AG04450 (cell line): ENCODE results near the gene ARID1A. TPM values are rescaled to one million over a fixed set of nuclear protein-coding genes. Genes with fewer than 3 reads are reported as not detected.
A peak's percentile ranks its signal among the peaks of the same experiment; 100 is the strongest.

ENCODE experiments used
- CTCF ChIA-PET: fragments of 300-600, 350-600 bp; formaldehyde crosslinking; extraction: SDS; loops from one replicate; lab custom pipeline; 2022; ENCODE audit warnings: antibody characterized with exemption, inconsistent platforms; lab: Charles Lee
- POLR2A ChIA-PET: fragments of 350-600 bp; formaldehyde crosslinking; extraction: SDS; loops from one replicate; lab custom pipeline; 2021; ENCODE audit warnings: antibody characterized with exemption, inconsistent platforms; lab: Yijun Ruan, JAX
- DNase-seq: peaks from one replicate; pipeline ENCODE4 v3.0.0-alpha.2; 2011; ENCODE audit warnings: low read depth, low spot score
- H3K27ac ChIP-seq: one replicate; pipeline ENCODE4 v1.5.1; 2012; ENCODE audit warnings: low read depth, low read length, control low read depth
- H3K27me3 ChIP-seq: one replicate; pipeline ENCODE4 v1.6.0; 2012; ENCODE audit warnings: low read length; ENCODE audit not compliant: control insufficient read depth, insufficient read depth
- H3K4me3 ChIP-seq: 2 replicates; pipeline ENCODE4 v1.5.1; 2011; ENCODE audit warnings: mild to moderate bottlenecking, low read depth, low read length, control low read depth
- H3K9me3 ChIP-seq: 2 replicates; pipeline ENCODE4 v1.5.1; 2012; ENCODE audit warnings: low read length; ENCODE audit not compliant: control insufficient read depth, insufficient read depth
- polyA plus RNA-seq: library from polyadenylated mRNA; depleted of rRNA; stranded (reverse); fragments of >200 nt; gene quantifications from 2 replicates; pipeline ENCODE4 v1.2.3, GENCODE V29; 2011
- TF ChIP-seq, protein P1 (sequence below): IDR thresholded peaks from 2 replicates; pipeline ENCODE4 v1.5.1; 2011; ENCODE audit warnings: low read depth, low read length, control low read depth, inconsistent platforms

The ARID1A gene
- polyA plus RNA-seq, 1 experiment = 16.4 TPM

DNA sequence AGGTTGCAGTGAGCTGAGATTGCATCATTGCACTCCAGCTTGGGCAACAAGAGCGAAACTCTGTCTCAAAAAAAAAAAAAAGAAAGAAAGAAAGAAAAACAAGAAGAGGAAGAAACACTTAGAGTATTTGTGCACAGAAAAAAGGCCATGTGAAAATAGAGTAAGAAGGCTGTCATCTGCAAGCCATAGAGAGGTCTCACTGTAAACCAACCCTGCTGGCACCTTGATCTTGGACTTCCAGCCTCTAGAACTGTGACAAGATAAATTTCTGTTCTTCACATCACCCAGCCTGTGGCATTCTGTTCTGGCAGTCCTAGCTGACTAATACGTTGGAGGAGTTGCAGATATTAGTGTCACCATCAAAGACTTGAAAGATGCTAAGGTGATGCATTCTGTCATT lies 118.6 kb downstream of the ARID1A start:
- TF ChIP-seq, protein P1, sequence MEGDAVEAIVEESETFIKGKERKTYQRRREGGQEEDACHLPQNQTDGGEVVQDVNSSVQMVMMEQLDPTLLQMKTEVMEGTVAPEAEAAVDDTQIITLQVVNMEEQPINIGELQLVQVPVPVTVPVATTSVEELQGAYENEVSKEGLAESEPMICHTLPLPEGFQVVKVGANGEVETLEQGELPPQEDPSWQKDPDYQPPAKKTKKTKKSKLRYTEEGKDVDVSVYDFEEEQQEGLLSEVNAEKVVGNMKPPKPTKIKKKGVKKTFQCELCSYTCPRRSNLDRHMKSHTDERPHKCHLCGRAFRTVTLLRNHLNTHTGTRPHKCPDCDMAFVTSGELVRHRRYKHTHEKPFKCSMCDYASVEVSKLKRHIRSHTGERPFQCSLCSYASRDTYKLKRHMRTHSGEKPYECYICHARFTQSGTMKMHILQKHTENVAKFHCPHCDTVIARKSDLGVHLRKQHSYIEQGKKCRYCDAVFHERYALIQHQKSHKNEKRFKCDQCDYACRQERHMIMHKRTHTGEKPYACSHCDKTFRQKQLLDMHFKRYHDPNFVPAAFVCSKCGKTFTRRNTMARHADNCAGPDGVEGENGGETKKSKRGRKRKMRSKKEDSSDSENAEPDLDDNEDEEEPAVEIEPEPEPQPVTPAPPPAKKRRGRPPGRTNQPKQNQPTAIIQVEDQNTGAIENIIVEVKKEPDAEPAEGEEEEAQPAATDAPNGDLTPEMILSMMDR = no peak
- no peak for DNase-seq
- Histone ChIP-seq H3K27me3 (no peaks in the 10 kb centered on the region), H3K9me3 (no peaks in the 10 kb centered on the region; the same call in 1 of the 2 replicates), H3K27ac (no peak overlapping the region), H3K4me3 (no peak overlapping the region)
- CTCF ChIA-PET = interaction anchor here (0.7 kb wide), 1 partner anchor 10 kb away, joined by 4 read pairs; no protein-coding TSS in a partner anchor
- POLR2A ChIA-PET = interaction anchor here (0.7 kb wide), 1 partner anchor 9 kb away, joined by 5 read pairs; no protein-coding TSS in a partner anchor

DNA sequence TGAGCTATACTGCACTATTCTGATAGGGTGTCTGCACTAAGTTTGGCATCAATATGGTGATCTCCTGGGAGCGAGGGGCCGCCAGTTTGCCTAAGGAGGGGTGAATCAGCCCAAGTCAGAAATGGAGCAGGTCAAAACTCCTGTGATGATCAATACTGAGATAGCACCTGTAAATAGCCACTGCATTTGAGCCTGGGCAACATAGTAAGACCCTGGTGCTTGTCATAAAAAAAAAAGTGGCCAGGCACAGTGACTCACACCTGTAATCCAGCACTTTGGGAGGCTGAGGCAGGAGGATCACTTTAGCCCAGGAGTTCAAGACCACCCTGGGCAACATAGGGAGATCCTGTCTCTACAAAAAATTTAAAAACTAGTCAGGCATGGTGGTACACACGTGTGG lies 119.1 kb downstream of the ARID1A start:
- ChIA-PET POLR2A (no interaction called here), CTCF (no interaction called here)
- DNase-seq = no peak
- Histone ChIP-seq H3K27me3 (no peaks in the 10 kb centered on the region), H3K27ac (no peak overlapping the region), H3K4me3 (no peak overlapping the region), H3K9me3 (no peaks in the 10 kb centered on the region; the same call in 1 of the 2 replicates)
- TF ChIP-seq, protein P1 = no peak

DNA sequence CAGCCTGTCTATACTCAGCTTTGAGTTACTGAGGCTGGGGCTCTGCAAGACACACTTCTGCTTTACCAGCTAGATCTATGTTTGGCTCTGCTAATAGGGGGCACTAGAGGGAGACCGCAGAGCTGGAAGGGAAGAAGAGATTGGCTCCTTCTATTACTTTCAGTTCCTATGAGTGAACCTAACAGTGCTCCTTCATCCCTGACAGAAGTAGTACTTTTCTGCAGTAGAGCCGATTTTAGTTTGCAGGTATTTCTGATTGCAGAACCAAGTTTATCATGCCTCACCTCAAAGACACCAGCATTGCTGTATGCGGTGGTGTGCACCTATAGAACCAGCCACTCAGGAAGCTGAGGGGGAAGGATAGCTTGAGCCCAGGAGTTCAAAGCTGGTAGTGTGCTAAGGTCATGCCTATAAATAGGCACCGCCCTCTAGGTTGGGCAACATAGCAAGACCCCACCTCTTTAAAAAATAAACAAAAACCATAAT lies 125.0 kb downstream of the ARID1A start:
- no peak overlapping the region for H3K27ac ChIP-seq
- TF ChIP-seq, protein P1 = peak; percentile 19; the same call in 1 of the 2 replicates
- no peak overlapping the region for H3K4me3 ChIP-seq
- H3K27me3 ChIP-seq = no peaks in the 10 kb centered on the region
- no peak for DNase-seq
- CTCF ChIA-PET = interaction anchor here (0.7 to 1.6 kb wide), 3 partner anchors 10 to 219 kb away, joined by 4 to 8 read pairs (median 4); no protein-coding TSS in a partner anchor
- POLR2A ChIA-PET = no interaction called here
- H3K9me3 ChIP-seq = no peaks in the 10 kb centered on the region; the same call in 1 of the 2 replicates

DNA sequence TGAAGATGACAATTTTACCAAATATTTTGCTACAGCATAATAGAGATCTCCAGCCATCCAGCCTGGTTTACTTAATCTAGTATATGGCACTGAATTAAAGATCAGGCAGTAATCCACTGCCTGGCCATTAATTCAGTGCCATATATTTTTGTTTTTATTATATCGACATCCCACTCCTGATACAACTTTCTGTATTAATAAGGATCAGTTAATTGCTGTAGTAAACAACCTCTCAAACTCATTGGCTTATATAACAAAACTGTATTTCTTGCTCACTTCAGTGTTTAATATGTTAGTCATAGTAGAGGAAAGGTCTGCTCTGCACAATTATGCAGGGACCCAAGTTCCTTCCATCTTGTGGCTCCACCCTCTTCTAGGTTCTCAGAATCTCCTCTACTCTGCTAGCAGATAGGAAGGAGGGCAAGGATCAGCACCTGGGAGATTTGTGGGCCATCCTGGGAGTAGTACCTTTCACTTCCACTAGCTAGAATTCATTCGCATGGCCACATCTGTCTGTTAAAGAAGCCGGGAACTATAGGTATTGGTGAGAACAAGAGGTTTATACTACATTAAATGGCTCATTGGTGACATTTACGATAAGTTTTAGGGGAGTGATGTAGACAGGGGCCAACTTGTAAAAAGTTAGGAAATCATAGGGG lies 127.1 kb downstream of the ARID1A start:
- Histone ChIP-seq H3K27me3 (no peaks in the 10 kb centered on the region), H3K27ac (no peak overlapping the region), H3K9me3 (no peaks in the 10 kb centered on the region), H3K4me3 (no peak overlapping the region)
- DNase-seq = no peak
- ChIA-PET POLR2A (no interaction called here), CTCF (interaction anchor here (0.8 to 1.0 kb wide), 3 partner anchors 12 to 34 kb away, joined by 3 to 6 read pairs (median 3); no protein-coding TSS in a partner anchor)
- TF ChIP-seq, protein P1 = no peak

DNA sequence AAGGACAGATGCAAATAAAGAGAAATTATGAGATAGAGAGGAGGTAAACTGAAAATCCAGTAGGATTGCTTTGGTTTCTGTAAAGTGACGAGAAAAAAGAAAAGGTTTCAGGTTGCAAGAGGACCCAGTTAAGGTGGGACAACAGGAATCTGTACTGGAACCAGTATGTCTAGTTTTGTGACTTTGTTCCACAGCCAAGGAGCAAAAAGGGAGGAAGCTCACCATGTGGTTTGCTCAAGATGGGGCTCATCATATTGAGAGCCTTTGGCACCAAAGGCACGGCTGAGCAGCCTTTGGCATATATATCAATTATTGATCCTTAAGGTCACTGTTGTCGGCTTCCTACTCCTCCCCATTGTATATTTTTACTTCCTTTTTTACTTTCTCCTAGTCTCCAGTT lies 128.9 kb downstream of the ARID1A start:
- POLR2A ChIA-PET = no interaction called here
- Histone ChIP-seq H3K9me3 (no peaks in the 10 kb centered on the region), H3K4me3 (no peak overlapping the region), H3K27ac (no peak overlapping the region), H3K27me3 (no peaks in the 10 kb centered on the region)
- TF ChIP-seq, protein P1 = no peak
- no peak for DNase-seq
- CTCF ChIA-PET = interaction anchor here (0.6 kb wide), 1 partner anchor 48 kb away, joined by 6 read pairs; no protein-coding TSS in a partner anchor
